KBM-7 (cell line): ENCODE data around the gene STAU1.
A peak's percentile ranks its signal among the peaks of the same experiment; 100 is the strongest.
"Not testable (repeated sequence)": the region's sequence is repeated elsewhere in the genome, so short reads cannot be mapped to it uniquely, and the experiment has no call there.

ENCODE experiments used
- DNase-seq: peaks from one replicate; pipeline ENCODE4 v3.0.0-alpha.2; 2015
- in situ Hi-C: fragments of 300-500 bp; cut with MboI; formaldehyde crosslinking; loops from 2 replicates; pipeline ENCODE4 v1.14.3; 2020; ENCODE audit warnings: low sequenced_read_pairs, low pct_unique_long_range_greater_than_20kb, mixed read lengths

STAU1 gene

DNA sequence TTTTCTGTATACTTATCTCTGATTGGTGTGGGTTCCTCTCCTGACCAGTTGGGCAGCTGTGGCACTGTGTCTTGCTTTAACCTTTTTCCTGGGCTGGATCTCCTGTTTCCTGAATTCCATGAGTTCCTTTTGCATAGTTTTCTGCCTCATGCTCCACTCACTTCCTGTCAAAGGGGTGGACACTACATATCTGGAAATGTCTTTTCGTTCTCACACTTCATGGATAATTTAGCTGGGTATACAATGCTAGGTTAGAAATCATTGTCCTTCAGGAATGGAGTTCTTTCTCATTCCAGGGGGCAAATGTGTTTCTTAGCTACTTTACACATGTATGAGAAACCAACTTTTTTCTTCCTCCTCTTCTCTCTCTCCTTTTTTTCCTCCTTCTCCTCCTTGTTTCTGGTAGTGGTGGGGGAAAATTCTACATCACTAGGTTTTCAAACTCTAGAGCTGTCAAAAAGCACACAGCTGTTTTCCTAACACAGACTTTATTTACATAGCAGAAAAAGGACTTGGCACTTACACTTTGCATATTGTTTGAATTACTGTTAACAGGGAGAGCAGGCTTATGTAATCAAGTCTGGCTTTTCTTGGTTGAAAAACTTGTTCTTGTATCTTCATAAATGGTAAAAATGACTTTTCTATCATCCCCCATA lies 22.1 kb upstream of the STAU1 start:
- DNase-seq = no peak
- in situ Hi-C loops = no loop called here

DNA sequence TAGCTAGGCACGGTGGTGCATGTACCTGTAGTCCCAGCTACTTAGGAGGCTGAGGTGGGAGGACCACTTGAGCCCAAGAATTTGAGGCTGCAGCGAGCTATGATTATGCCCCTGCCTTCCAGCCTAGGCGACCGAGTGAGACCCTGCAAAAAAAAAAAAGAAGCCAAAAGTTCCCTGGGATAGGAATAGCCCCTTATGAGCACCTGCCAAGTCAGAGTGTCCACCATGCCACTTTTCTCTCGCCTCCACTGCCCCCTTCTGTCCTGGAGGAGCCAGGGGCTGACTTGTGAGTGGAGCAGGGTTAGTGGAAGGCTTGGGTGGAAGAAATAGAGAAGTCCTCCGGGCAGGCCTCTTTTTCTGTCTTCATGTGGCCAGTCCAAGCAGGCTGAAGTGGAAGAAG lies 18.9 kb upstream of the STAU1 start:
- peak; percentile 50 for DNase-seq
- in situ Hi-C loops = no loop called here

DNA sequence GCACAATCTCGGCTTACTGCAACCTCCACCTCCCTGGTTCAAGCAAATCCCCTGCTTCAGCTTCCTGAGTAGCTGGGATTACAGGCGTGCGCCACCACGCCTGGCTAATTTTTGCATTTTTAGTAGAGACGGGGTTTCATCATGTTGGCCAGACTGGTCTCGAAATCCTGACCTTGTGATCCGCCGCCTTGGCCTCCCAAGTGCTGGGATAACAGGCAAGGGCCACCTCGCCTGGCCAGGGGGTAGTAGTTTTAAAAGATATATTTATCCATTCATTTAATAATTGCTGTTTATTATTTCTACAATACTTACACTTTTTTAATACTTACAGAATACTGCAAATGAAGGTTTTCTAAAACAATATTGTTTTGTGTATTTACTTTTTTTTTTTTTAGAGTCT lies 15.6 kb upstream of the STAU1 start:
- DNase-seq = no peak
- in situ Hi-C loops = no loop called here

DNA sequence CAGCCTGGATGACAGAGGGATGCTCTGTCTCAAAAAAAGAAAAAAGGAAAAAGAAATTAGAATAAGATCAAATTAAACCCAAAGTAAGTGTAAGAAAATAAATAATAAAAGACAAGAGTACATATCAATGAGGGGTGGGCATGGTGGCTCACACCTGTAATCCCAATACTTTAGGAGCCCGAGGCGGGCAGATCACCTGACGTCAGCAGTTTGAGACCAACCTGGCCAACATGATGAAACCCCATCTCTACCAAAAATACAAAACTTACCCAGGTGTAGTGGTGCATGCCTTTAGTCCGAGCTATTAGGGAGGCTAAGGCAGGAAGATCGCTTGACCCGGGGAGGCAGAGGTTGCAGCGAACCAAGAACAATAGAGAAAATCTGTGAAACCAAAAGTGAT lies 14.9 kb upstream of the STAU1 start:
- in situ Hi-C loops = no loop called here

DNA sequence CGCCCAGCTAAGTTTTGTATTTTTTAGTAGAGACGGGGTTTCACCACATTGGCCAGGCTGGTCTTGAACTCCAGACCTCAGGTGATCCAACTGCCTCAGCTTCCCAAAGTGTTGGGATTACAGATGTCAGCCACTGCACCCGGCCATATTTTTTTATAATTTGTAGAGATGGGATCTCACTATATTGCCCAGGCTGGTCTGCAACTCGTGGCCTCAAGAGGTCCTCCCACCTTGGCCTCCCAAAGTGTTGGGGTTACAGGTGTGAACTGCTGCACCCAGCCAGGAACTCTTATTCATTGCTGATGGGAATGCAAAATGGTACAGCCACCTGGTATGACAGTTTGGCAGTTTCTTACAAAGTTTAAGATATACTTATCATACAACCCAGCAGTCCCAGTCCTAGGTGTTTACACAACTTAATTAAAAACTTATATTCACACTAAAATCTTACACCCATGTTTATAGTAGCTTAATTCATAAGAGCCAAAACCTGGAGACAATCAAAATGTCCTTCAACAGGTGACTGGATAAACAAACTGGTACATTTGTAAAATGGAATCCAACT lies 11.7 kb upstream of the STAU1 start:
- in situ Hi-C loops = no loop called here
- no peak for DNase-seq

More for the DNA sequence above, 14.9 kb upstream of the STAU1 start:
- no peak for DNase-seq

DNA sequence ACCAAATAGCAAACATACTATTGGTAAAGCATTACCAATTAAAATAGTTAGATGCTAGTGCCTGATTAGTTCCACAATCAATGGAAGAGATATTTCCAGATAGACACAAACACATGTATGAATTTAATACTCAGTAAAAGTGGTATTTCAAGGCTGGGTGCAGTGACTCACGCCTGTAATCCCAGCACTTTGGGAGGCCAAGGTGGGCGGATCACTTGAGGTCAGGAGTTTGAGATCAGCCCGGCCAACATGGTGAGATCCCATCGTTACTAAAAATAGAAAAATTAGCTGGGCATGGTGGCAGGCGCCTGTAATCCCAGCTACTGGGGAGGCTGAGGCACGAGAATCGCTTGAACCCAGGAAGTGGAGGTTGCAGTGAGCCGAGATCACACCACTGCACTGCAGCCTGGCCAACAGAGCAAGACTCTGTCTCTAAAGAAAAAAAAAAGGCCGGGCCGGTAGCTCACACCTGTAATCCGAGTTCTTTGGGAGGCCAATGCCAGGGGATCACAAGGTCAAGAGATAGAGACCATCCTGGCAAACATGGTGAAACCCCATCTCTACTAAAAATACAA lies 4.9 kb upstream of the STAU1 start:
- in situ Hi-C loops, DNase-seq: not testable (repeated sequence)

DNA sequence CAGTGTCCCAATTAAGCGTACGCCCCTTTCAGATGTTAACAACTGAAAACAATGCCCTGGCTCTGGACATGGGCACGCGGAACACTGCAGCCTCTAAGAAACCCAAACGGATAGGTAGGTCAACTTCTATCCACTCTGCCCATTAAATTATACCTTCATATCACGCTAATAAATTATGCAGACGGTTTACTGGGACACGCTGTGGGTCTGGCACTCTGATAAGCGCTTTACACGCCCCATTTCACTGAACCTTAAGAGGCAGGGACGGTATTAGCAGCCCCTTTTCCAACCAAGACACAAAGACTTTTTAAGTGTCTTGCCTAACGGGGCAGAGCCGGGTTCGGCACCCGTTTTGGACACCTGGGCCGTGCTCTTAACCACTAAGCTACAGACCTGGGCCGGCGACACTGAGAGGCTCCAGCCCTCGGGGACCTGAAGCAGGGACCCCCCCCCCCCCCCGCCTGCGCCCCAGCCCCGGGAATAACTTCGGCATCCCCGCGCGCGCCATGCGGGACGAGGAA lies 744 bp downstream of the STAU1 start:
- in situ Hi-C loops = no loop called here
- DNase-seq = no peak

DNA sequence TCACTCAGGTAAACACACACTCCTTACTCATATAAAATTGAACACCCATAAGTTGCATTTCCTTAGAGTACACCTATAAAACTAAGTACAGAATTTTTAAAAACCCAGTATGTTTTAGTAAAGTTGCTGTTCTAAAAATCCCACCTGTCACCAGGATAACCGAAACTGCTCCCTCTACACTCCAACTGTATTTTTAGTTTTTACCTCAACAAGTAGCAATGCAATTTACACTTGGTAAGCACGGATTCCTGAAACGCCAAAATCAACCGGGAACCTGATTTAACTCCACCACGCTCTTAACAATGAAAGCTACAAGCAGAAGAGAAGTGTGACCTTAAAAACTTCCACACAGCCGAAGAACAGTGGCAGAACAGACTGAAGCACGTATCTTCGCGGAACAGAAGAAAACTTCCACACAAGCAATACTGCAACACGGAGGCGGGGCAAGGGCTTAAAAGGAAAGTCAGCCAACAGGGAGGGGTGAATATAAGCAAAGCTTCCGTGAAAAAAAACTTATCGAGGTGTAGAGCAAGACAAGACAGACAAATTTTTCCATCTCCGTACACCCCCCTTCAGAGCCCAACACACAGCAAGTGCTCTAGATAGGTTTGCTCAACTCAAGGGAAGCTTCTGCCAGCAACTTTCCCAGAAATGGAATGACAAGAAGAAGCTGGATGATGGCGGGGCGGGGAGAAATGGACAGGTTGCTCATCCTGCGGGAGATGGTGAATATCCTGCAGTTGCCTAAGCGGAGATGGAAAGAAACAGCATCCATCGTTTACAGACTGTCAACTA lies 1.4 kb downstream of the STAU1 start:
- in situ Hi-C loops = no loop called here
- DNase-seq = peak; percentile 63

DNA sequence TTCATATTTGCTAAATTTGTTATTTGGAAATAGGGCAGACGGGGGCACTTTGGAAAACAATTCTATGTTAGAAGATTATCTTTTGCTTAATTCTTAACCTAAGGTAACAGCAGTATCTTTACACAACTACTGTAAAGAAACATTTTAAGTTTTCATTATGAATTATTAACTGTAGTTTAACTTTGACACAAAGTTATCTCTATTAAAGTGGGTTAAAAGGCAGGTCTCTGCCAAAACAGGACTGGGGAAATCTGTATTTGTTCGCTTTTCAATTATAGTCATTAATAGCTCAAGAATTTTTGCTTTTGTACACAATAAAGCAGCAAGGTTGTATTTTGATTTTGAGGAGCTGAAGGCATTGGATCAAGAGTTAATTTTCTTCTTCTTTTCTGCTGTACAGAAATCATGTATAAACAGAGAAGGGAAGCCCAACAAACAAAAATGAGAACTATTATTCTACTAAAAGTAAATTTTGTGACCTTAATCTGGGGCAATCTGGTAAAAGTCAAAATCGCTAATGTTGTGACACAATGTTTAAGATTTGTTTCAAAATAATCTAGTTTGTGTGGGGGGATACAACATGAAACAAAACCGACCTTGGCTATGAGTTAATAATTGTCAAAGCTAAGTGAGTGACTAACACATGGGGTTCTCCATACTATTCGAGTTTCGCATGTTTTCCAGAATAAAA lies 2.9 kb downstream of the STAU1 start:
- no peak for DNase-seq
- in situ Hi-C loops = no loop called here

DNA sequence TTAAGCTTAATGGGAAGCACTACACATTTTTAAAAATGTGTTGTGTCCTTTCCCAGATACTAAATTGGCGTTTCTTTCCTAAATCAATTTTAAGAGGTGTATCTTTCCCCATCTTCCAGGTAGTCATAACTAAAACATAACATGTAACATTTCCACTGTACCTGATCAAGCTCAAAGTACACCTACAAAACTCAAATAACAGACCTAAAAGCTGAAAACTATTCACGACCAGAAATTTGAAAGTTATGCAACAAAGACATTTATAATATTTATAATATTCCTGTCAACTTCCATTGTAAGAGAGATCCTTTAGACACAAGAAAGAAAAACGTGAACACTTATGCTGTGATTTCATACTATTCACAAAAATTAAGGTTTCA lies 3.5 kb downstream of the STAU1 start:
- in situ Hi-C loops = no loop called here

DNA sequence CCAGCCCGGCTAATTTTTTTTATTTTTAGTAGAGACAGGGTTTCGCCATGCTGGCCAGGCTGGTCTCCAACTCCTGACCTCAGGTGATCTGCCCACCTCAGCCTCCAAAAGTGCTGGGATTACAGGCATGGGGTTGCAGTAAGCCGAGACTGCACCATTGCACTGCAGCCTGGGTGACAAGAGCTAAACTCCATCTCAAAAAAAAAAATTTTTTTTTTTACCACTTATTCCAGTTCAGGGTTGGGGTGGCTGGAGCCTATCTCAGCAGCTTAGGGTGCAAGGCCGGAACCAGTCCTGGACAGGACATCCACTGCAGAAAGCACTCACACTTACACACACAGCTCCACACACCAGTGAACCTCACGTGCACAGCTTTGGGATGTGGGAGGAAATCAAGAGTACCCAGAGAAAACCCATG lies 4.0 kb downstream of the STAU1 start:
- DNase-seq, in situ Hi-C loops: not testable (repeated sequence)

More for the DNA sequence above, 3.5 kb downstream of the STAU1 start:
- DNase-seq = no peak

DNA sequence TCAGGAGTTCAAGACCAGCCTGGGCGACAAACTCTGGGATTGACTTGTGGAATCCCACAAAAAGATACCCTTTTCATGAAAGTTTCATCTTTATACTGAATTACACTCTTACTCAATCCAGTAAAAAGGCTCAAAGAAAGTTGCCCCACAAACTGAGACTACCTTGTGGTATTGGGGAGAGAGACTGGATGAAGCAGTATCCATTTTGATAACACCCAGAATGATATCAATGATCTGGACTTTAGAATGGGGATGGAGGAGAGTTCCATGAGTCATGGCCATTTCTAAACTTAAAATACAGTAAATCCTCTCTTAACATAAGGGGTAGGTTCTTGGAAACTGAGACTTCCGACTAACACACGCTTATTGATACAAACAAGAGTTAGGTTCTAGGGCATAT lies 4.7 kb downstream of the STAU1 start:
- in situ Hi-C loops = no loop called here

DNA sequence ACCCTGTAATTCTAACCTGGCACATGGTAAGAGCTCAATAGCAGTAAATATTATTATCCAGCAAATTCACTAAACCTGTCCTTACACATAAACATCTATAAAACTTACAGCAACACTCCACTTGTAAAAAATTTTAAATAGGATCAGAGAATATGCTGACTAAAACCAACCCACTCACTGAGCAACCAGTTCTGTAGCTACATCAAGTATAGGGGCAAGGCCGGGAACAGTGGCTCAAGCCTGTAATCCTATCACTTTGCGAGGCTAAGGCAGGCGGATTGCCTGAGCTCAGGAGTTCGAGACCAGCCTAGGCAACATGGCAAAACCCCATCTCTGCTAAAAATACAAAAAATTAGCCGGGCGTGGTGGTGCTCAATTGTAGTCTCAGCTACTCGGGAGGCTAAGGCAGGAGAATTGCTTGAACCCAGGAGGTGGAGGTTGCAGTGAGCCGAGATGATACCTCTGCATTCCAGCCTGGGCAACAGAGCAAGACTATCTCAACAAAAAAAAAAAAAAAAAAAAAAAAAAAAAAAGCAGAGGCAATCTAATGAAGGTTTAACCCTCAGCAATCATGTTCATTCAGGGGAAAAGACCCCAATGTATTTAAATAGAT lies 6.8 kb downstream of the STAU1 start:
- in situ Hi-C loops = no loop called here

More for the DNA sequence above, 4.7 kb downstream of the STAU1 start:
- no peak for DNase-seq

DNA sequence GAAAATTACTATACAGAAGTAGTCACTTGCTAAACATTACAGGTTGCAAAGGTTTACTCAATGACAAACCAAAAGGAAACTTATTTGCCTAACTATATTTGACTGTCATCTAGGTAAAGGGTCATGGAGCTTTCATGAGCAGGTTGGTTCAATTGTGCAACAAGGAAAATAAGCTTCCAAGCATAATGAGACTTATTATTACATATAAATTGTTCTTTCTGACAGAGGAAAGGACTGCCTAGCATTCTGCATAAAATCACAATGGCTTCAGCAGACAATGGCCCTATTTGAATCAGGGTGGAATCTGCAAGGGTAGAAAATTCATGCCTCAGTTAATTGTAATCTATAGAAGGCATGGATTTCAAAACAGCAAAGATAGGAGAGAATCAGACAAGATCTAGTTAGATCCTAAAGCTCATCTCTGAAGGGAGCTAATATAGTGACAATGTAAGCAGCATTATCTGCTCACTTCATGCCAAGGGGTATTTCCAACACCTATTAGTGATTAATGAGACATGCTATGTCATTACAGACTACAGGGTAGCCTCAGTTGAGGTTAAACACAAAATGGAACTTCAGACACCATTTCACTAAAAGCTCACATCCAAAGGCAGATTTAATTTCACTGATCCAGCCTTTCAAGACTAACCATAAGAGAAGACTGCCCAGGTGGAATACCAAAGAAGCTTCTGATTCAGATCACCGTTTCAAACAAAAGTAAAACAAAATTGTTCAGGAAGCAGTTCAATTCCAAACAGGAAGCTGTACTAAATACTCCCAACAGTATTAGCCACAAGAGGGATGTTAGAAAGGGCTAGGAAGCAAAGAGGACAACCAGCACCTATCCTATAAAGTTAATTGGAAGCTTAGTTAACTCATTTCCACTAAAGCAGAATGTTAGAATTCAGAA lies 8.5 kb downstream of the STAU1 start:
- in situ Hi-C loops = no loop called here
- no peak for DNase-seq

More for the DNA sequence above, 6.8 kb downstream of the STAU1 start:
- DNase-seq = no peak

DNA sequence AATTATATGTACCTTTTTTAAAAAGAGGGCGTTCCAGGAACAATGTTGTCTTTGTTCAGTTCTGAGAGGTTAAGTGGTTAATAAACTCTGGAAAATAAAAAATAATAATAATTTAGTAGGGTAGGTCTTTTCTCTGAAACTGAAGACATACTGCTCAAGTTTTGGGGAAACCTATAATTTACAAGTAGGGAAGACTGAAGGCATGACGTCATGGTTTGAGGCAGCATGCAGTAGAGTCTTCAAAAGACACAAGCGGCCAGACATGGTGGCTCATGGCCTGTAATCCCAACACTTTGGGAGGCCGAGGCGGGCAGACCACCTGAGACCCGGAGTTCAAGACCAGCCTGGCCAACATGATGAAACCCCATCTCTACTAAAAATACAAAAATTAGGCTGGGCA lies 14.0 kb downstream of the STAU1 start:
- no peak for DNase-seq
- in situ Hi-C loops = no loop called here

DNA sequence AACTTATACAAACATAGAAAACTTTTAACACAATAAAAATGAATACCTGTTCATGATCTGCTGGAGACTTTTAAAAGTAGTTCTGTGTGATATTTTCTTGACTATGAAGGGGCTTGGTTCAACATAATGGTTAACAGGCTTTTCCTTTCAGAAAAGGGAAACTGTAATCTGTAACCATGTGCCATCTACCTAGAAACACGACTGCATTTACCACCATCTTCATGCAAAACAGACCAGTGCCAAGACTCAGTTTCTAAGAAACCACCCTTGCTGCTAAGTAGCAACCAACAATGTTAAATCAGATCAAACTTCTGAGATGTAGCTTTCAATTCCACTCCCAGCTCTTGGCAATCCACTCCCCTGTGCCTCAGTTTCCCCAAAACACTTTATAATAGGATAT lies 15.7 kb downstream of the STAU1 start:
- in situ Hi-C loops = no loop called here
- no peak for DNase-seq

DNA sequence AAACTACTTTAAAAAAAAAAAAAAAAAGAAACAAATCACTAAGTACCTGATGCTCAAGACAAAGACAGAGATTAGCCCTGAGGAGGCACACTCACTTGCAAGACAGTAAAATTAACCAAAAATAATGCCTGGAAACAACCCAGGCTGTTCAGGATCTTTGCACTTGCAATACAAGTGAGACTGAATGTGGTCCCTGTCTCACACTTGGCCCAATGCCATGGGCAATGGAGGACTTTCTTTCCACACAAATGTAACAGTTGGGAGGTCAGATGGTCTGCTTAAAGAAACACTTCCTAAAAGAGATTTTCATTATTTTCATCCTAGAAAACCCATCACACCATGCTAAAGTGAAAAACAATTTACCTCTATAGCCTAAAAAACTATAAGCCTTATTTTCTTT lies 16.2 kb downstream of the STAU1 start:
- in situ Hi-C loops = no loop called here

DNA sequence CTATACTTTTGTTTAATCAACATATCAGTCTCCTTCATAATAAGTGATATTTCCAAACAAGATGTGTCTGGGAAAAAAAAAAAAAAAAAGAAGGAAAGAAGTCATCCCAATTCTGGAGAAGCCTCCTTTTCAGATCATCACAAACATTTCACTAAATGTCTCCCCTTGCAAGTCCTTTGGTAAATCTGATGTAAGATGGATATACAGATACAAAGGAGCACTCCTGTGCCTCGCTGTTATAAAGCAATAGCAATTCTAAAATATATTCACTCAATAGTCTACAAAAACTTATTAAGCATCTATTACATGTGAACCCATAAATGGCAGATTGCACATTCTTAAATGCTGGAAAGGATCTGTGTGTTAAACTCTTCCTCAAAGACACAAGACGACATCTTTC lies 17.4 kb downstream of the STAU1 start:
- no peak for DNase-seq
- in situ Hi-C loops = no loop called here

More for the DNA sequence above, 16.2 kb downstream of the STAU1 start:
- DNase-seq = no peak
